GM12878 (cell line): ENCODE data around the gene ETV6. TPM values are rescaled to one million over a fixed set of nuclear protein-coding genes. Genes with fewer than 3 reads are reported as not detected.
A peak's percentile ranks its signal among the peaks of the same experiment; 100 is the strongest.

Experiments
- BMI1 ChIP-seq: fragments of 450-650 bp; IDR thresholded peaks from 2 replicates; pipeline ENCODE4 v1.6.1; 2016; ENCODE audit warnings: mild to moderate bottlenecking, moderate library complexity, borderline replicate concordance
- CUX1 ChIP-seq: IDR thresholded peaks from 2 replicates; pipeline ENCODE4 v1.6.1; 2012; ENCODE audit warnings: improper control_type of control experiment, low read depth, low read length; ENCODE audit not compliant: insufficient replicate concordance
- E2F8 ChIP-seq: fragments of 450-650 bp; IDR thresholded peaks from 2 replicates; pipeline ENCODE4 v1.6.1; 2018; ENCODE audit warnings: mild to moderate bottlenecking, low read depth, moderate library complexity; ENCODE audit not compliant: partially characterized antibody
- HDAC2 ChIP-seq: fragments of 200-600 bp; sonication (generic); IDR thresholded peaks from 2 replicates; pipeline ENCODE4 v1.6.1; 2017
- NBN ChIP-seq: fragments of 450-650 bp; IDR thresholded peaks from 2 replicates; pipeline ENCODE4 v1.6.1; 2016
- PRDM15 ChIP-seq: fragments of 450-650 bp; formaldehyde crosslinking; IDR thresholded peaks from 2 replicates; pipeline ENCODE4 v1.4.0; 2020; ENCODE audit warnings: mild to moderate bottlenecking, moderate library complexity
- RBBP5 ChIP-seq: fragments of 200-600 bp; sonication (generic); conservative IDR thresholded peaks from 2 replicates; pipeline ENCODE4 v1.6.1; 2016
- RCOR1 ChIP-seq: conservative IDR thresholded peaks from 2 replicates; pipeline ENCODE4 v1.6.1; 2012; ENCODE audit warnings: low read depth, low read length, improper control_type of control experiment
- polyA plus RNA-seq, 11 experiments: library from polyadenylated mRNA; depleted of rRNA in 4 of 11; unstranded in 6 of 11; stranded (reverse) in 5 of 11; fragments of >200 nt; fragmentation: Nextera tagmentation in 4 of 11; fragmentation: Illumina TruSeq in 1 of 11; extraction: Ambion mirVana in 4 of 11; extraction: Trizol in 1 of 11; gene quantifications; 1 replicate in 1 of 11; 2 replicates in 10 of 11; pipeline versions ENCODE4 v1.2.1 to v1.2.3, GENCODE V29; 2011 to 2016; ENCODE audit warnings: inconsistent platforms in 2 of 11, missing spikeins in 2 of 11, low read depth in 1 of 11
- total RNA-seq, 4 experiments: library from RNA; depleted of rRNA in 3 of 4; stranded (reverse); fragments of >200 nt in 3 of 4; fragmentation: Illumina TruSeq in 1 of 4; extraction: Trizol in 1 of 4; gene quantifications; 2 replicates each; pipeline versions ENCODE4 v1.2.1 to v1.2.3, GENCODE V29; 2013 to 2021
- TF ChIP-seq, protein P1 (sequence below): fragments of 450-650 bp; IDR thresholded peaks from 2 replicates; pipeline ENCODE4 v1.6.1; 2016; ENCODE audit warnings: mild to moderate bottlenecking
- TF ChIP-seq, protein P2 (sequence below): IDR thresholded peaks from 2 replicates; pipeline ENCODE4 v1.6.1; 2012; ENCODE audit warnings: low read length, inconsistent platforms
- TF ChIP-seq, protein P3 (sequence below): fragments of 450-650 bp; IDR thresholded peaks from 2 replicates; pipeline ENCODE4 v1.6.1; 2018; ENCODE audit warnings: borderline replicate concordance, mild to moderate bottlenecking; ENCODE audit not compliant: partially characterized antibody

The ETV6 gene
- total and polyA plus RNA-seq, 10 of the 15 experiments (the other 5 are each of a cell fraction or from before 2014, with no cell fraction given), result 6.6 to 74.8 (median 24.6) TPM

DNA sequence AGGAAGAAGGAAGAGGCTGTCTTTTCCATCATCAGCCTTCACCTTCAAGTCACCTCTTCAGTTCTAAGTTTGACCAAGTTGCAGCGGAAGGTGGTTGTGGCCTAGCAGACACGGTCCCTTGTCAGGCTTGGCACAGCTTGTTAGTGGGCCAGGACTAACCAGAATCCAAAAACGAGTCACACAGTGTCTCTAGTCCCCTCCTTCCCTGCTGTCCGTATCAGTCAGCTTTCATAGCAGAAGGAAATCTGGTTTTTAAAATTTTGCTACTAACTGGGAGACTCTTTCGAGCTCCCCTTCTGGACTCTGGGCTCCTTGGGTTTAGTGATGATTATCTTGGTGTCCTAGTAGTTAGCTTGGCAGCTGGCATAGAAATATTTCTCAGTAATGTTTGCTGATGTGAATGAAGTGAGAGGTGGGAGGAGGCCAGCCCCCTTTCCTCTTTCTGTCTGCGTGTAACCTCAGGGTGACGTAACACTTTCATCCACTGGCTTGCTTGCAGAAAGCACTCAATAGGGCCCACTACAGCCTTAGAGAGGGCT is 3.8 kb downstream of the ETV6 start (continued):
- TF ChIP-seq, protein P1, sequence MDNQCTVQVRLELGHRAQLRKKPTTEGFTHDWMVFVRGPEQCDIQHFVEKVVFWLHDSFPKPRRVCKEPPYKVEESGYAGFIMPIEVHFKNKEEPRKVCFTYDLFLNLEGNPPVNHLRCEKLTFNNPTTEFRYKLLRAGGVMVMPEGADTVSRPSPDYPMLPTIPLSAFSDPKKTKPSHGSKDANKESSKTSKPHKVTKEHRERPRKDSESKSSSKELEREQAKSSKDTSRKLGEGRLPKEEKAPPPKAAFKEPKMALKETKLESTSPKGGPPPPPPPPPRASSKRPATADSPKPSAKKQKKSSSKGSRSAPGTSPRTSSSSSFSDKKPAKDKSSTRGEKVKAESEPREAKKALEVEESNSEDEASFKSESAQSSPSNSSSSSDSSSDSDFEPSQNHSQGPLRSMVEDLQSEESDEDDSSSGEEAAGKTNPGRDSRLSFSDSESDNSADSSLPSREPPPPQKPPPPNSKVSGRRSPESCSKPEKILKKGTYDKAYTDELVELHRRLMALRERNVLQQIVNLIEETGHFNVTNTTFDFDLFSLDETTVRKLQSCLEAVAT, result peak; percentile 72; the same call in 1 of the 2 replicates
- TF ChIP-seq E2F8, result no peak
- TF ChIP-seq RCOR1, result no peak
- TF ChIP-seq HDAC2, result no peak
- TF ChIP-seq, protein P2, sequence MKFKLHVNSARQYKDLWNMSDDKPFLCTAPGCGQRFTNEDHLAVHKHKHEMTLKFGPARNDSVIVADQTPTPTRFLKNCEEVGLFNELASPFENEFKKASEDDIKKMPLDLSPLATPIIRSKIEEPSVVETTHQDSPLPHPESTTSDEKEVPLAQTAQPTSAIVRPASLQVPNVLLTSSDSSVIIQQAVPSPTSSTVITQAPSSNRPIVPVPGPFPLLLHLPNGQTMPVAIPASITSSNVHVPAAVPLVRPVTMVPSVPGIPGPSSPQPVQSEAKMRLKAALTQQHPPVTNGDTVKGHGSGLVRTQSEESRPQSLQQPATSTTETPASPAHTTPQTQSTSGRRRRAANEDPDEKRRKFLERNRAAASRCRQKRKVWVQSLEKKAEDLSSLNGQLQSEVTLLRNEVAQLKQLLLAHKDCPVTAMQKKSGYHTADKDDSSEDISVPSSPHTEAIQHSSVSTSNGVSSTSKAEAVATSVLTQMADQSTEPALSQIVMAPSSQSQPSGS, result peak; percentile 80
- TF ChIP-seq CUX1, result no peak
- no peak for TF ChIP-seq RBBP5
- TF ChIP-seq BMI1, result 0 out of 2 replicates have a peak, but pooled peaks have one; percentile 19
- TF ChIP-seq, protein P3, sequence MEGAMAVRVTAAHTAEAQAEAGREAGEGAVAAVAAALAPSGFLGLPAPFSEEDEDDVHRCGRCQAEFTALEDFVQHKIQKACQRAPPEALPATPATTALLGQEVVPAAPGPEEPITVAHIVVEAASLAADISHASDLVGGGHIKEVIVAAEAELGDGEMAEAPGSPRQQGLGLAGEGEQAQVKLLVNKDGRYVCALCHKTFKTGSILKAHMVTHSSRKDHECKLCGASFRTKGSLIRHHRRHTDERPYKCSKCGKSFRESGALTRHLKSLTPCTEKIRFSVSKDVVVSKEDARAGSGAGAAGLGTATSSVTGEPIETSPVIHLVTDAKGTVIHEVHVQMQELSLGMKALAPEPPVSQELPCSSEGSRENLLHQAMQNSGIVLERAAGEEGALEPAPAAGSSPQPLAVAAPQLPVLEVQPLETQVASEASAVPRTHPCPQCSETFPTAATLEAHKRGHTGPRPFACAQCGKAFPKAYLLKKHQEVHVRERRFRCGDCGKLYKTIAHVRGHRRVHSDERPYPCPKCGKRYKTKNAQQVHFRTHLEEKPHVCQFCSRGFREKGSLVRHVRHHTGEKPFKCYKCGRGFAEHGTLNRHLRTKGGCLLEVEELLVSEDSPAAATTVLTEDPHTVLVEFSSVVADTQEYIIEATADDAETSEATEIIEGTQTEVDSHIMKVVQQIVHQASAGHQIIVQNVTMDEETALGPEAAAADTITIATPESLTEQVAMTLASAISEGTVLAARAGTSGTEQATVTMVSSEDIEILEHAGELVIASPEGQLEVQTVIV, result no peak
- peak; percentile 46 for TF ChIP-seq NBN
- TF ChIP-seq PRDM15 (CRISPR knock-in tag), result no peak
